LNCAP (cell line): ENCODE results near the gene RELT.

ENCODE experiments used
- TF ChIP-seq, protein P1 (sequence below): fragments of 450-650 bp; IDR thresholded peaks from 2 replicates; pipeline ENCODE4 v1.5.1; 2017; ENCODE audit warnings: mild to moderate bottlenecking

The RELT gene

DNA sequence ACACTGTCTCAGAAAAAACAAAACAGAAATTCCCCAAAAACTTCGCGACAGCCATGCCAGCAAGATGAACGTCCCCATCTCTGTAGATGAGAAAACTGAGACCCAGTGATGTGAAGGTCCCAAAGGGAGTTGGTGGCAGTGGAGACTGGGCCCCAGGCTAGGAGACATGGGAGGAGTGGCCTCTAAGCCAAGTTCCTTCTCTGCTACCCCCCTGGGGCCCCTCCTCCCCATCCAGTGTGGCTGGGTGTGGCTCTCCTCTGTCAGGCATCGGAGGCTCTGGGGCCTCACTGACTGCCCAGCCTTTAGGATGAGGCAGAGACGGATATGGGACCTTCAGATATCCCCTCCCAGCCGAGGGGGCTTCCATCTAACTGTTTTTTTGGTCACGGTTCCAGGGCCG is 9.8 kb downstream of the RELT start:
- TF ChIP-seq, protein P1, sequence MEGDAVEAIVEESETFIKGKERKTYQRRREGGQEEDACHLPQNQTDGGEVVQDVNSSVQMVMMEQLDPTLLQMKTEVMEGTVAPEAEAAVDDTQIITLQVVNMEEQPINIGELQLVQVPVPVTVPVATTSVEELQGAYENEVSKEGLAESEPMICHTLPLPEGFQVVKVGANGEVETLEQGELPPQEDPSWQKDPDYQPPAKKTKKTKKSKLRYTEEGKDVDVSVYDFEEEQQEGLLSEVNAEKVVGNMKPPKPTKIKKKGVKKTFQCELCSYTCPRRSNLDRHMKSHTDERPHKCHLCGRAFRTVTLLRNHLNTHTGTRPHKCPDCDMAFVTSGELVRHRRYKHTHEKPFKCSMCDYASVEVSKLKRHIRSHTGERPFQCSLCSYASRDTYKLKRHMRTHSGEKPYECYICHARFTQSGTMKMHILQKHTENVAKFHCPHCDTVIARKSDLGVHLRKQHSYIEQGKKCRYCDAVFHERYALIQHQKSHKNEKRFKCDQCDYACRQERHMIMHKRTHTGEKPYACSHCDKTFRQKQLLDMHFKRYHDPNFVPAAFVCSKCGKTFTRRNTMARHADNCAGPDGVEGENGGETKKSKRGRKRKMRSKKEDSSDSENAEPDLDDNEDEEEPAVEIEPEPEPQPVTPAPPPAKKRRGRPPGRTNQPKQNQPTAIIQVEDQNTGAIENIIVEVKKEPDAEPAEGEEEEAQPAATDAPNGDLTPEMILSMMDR: no peak

DNA sequence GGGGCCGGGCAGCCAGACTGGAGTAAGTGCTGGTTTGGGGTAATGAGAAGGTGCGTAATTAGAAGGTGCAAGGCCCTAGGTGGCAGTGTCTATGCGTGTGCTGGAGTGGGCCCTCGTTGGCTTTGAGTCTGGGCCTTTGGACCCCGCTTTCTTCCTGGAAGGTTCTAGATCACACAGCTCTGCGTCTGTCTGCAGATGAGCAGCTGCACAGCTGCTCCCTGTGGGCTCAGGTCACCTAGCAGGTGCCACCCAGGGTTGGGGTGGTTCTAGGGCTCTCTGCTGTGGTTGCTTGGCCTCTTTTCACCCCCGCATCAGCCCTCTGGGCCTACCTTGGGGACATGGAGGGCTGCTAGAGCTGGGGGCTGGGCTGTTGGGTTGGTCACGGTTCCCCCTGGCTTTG is 10.3 kb downstream of the RELT start:
- TF ChIP-seq, protein P1: no peak

- TF ChIP-seq, protein P1: no peak
Measured at GRCh38 chr11:73387594-73388264, 11.5 kb downstream of the RELT start.

DNA sequence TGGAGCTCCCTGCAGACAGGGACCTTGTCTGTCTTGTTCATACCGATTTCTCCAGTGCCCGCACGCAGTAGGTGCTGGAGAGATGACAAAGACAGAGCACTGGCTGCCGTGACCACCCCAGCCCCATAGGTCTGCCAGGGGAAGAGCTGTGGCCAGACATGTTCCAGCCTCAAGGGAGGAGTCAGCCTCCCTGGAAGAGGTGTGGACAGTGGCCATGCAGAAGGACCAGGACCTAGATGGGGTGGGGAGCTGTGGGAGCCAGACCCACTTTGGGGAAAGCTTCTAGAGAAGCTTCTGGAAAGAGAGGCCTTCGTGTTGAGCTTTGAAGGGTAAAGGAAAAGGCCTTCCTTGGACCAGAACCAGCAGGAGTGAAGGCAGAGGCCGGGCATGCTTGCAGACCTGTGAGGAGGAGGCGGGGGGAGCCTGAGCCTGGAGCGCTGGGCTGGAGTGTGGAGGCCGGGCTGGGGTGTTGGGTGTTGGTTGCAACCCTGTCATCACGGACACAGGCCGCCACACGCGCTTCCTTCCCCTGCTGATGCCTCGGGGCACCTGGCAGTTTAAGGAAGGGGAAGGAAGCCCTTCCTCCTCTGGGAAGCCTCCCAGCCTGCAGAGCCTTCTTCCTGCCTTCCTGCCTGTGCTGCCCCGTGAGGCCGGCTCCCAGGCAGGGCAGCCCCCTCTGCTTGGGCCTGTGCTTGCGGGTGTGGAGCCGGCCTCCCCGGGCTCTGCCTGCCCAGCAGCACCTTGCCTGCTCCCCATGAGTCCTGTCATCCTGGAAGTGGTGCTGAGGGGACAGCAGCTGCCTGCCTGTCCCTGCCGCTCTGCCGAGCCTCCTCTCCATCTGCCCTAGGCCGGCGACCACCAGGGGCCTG is 12.3 kb downstream of the RELT start:
- TF ChIP-seq, protein P1: no peak

DNA sequence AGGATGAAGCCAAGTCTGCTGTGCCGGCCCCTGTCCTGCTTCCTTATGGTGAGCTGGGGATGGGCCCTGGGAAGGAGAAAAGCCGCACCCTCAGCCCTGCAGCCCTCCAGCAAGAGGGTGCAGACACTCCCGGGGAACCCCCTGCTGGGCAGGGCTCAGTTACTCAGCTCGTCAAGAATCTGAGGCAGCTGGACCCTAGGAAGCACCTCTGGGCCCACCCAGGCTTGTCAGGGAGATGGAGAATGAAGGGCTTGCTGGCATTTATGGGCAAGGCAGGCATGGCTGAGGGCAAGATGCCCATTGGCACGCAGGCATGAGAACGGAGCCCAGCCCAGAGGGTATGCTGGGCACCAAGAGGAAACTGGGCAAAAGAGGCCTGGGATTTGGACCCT is 12.9 kb downstream of the RELT start:
- TF ChIP-seq, protein P1: no peak

- TF ChIP-seq, protein P1: no peak
Measured at GRCh38 chr11:73389916-73390315, 13.7 kb downstream of the RELT start.

- TF ChIP-seq, protein P1: no peak
Measured at GRCh38 chr11:73390601-73391565, 14.7 kb downstream of the RELT start.
